Neural cell (in vitro differentiated cells): ENCODE results near the gene BTBD16. TPM values are rescaled to one million over a fixed set of nuclear protein-coding genes. Genes with fewer than 3 reads are reported as not detected.

Source experiments
- H2AFZ ChIP-seq: fragments of 200-600, 300-800 bp; sonication (generic), shearing (Covaris generic); 2 replicates; pipeline ENCODE4 v1.6.0; 2014; ENCODE audit warnings: low read depth, mild to moderate bottlenecking, antibody characterized with exemption, low read length, moderate library complexity
- H3F3A ChIP-seq: fragments of 200-600 bp; shearing (Covaris generic); 2 replicates; pipeline ENCODE4 v1.6.1; 2016; ENCODE audit warnings: mild to moderate bottlenecking, moderate library complexity, mixed read lengths, antibody characterized with exemption, low read length; ENCODE audit not compliant: insufficient read depth, poor library complexity, severe bottlenecking
- H3K27ac ChIP-seq: fragments of 200-600, 300-800 bp; sonication (generic), shearing (Covaris generic); 2 replicates; pipeline ENCODE4 v1.5.1; 2014; ENCODE audit warnings: mild to moderate bottlenecking, low read length, moderate library complexity
- H3K27me3 ChIP-seq: fragments of 300-800, 200-600 bp; sonication (generic), shearing (Covaris generic); 2 replicates; pipeline ENCODE4 v1.6.0; 2014; ENCODE audit warnings: mild to moderate bottlenecking, low read depth, low read length, moderate library complexity; ENCODE audit not compliant: insufficient read depth
- H3K36me3 ChIP-seq: fragments of 300-800, 200-600 bp; sonication (generic), shearing (Covaris generic); 2 replicates; pipeline ENCODE4 v1.5.1; 2014; ENCODE audit warnings: mild to moderate bottlenecking, antibody characterized with exemption, low read length, moderate library complexity; ENCODE audit not compliant: insufficient read depth
- H3K4me2 ChIP-seq: fragments of 300-800, 200-600 bp; sonication (generic), shearing (Covaris generic); 2 replicates; pipeline ENCODE4 v1.6.0; 2014; ENCODE audit warnings: mild to moderate bottlenecking, low read length
- H3K4me3 ChIP-seq: fragments of 300-800, 200-600 bp; sonication (generic), shearing (Covaris generic); 2 replicates; pipeline ENCODE4 v1.5.1; 2014; ENCODE audit warnings: mild to moderate bottlenecking, low read length, moderate library complexity
- H3K79me2 ChIP-seq: fragments of 200-600 bp; shearing (Covaris generic); replicated peaks from 2 replicates; pipeline ENCODE4 v1.6.0; 2014; ENCODE audit warnings: mild to moderate bottlenecking, low read length, moderate library complexity; ENCODE audit not compliant: insufficient read depth
- H3K9ac ChIP-seq: fragments of 300-800, 200-600 bp; sonication (generic), shearing (Covaris generic); 2 replicates; pipeline ENCODE4 v1.6.1; 2016; ENCODE audit warnings: mild to moderate bottlenecking, low read length, mixed read lengths
- H3K9me2 ChIP-seq: fragments of 200-600 bp; shearing (Covaris generic); 2 replicates; pipeline ENCODE4 v1.6.1; 2016; ENCODE audit warnings: mild to moderate bottlenecking, low read length, mixed read lengths; ENCODE audit not compliant: insufficient read depth
- H3K9me3 ChIP-seq: fragments of 200-600, 300-800 bp; sonication (generic), shearing (Covaris generic); 2 replicates; pipeline ENCODE4 v1.6.1; 2016; ENCODE audit warnings: mild to moderate bottlenecking, mixed run types, low read length, moderate library complexity, mixed read lengths
- H4K20me1 ChIP-seq: fragments of 200-600 bp; shearing (Covaris generic); 2 replicates; pipeline ENCODE4 v1.6.1; 2016; ENCODE audit warnings: mild to moderate bottlenecking, mixed run types; ENCODE audit not compliant: insufficient read depth
- CTCF ChIP-seq: fragments of 450-650 bp; IDR thresholded peaks from 2 replicates; pipeline ENCODE4 v1.5.1; 2014; ENCODE audit warnings: antibody characterized with exemption, mild to moderate bottlenecking, moderate library complexity; ENCODE audit not compliant: poor library complexity, severe bottlenecking
- EP300 ChIP-seq: fragments of 450-650 bp; conservative IDR thresholded peaks from 2 replicates; pipeline ENCODE4 v1.6.1; 2014; ENCODE audit warnings: antibody characterized with exemption, mild to moderate bottlenecking, moderate library complexity; ENCODE audit not compliant: poor library complexity, severe bottlenecking
- MXI1 ChIP-seq: fragments of 450-650 bp; conservative IDR thresholded peaks from 2 replicates; pipeline ENCODE4 v1.6.1; 2014; ENCODE audit warnings: antibody characterized with exemption, mild to moderate bottlenecking; ENCODE audit not compliant: poor library complexity, severe bottlenecking
- RAD21 ChIP-seq: fragments of 450-650 bp; conservative IDR thresholded peaks from 2 replicates; pipeline ENCODE4 v1.6.1; 2014; ENCODE audit warnings: antibody characterized with exemption, mild to moderate bottlenecking, moderate library complexity
- REST ChIP-seq: IDR thresholded peaks from 2 replicates; pipeline ENCODE4 v1.6.1; 2012; ENCODE audit warnings: borderline replicate concordance
- SMC3 ChIP-seq: fragments of 450-650 bp; conservative IDR thresholded peaks from 2 replicates; pipeline ENCODE4 v1.6.1; 2014; ENCODE audit warnings: antibody characterized with exemption, mild to moderate bottlenecking, moderate library complexity; ENCODE audit not compliant: poor library complexity
- polyA plus RNA-seq: library from polyadenylated mRNA; depleted of rRNA; stranded (reverse); fragments of >200 nt; gene quantifications from 2 replicates; pipeline ENCODE4 v1.2.3, GENCODE V29; 2014

The BTBD16 gene
- polyA plus RNA-seq, 1 donor from 2014 or later, result not detected

GRCh38 chr10:122277526-122278136, 6.5 kb downstream of the BTBD16 start:
- Histone ChIP-seq H3K9me2 (no peaks in the 10 kb centered on the region), H3K36me3 (no peaks in the 10 kb centered on the region), H3K4me2 (no peak overlapping the region), H3K9ac (no peak overlapping the region), H3K4me3 (no peak overlapping the region), H3K27ac (no peak overlapping the region), H3K9me3 (no peaks in the 10 kb centered on the region), H3K79me2 (no peaks in the 10 kb centered on the region), H3F3A (no peaks in the 10 kb centered on the region), H3K27me3 (no peaks in the 10 kb centered on the region), H2AFZ (no peak overlapping the region), H4K20me1 (no peaks in the 10 kb centered on the region)
- TF ChIP-seq SMC3 (no peak), REST (no peak), CTCF (no peak), RAD21 (no peak), EP300 (no peak)

- Histone ChIP-seq H4K20me1 (no peaks in the 10 kb centered on the region), H3K4me2 (no peak overlapping the region), H3K9me3 (no peaks in the 10 kb centered on the region), H3K79me2 (no peaks in the 10 kb centered on the region), H3K4me3 (no peak overlapping the region), H3K27ac (no peak overlapping the region), H3K36me3 (no peaks in the 10 kb centered on the region), H2AFZ (no peak overlapping the region), H3F3A (no peaks in the 10 kb centered on the region), H3K9ac (no peak overlapping the region), H3K27me3 (no peaks in the 10 kb centered on the region), H3K9me2 (no peaks in the 10 kb centered on the region)
- TF ChIP-seq RAD21, result no peak
- TF ChIP-seq CTCF, result peak; percentile 14
These were observed 8.6 kb downstream of the BTBD16 start for GRCh38 chr10:122279725-122280141.

GRCh38 chr10:122280156-122280555, 9.1 kb downstream of the BTBD16 start:
- Histone ChIP-seq H3K9ac (no peak overlapping the region), H3K9me2 (no peaks in the 10 kb centered on the region), H3K79me2 (no peaks in the 10 kb centered on the region), H3K36me3 (no peaks in the 10 kb centered on the region), H3F3A (no peaks in the 10 kb centered on the region), H4K20me1 (no peaks in the 10 kb centered on the region), H3K27ac (no peak overlapping the region), H3K4me2 (no peak overlapping the region), H3K4me3 (no peak overlapping the region), H2AFZ (no peak overlapping the region), H3K27me3 (no peaks in the 10 kb centered on the region), H3K9me3 (no peaks in the 10 kb centered on the region)
- TF ChIP-seq REST (no peak), EP300 (no peak), MXI1 (no peak), RAD21 (no peak), SMC3 (no peak), CTCF (no peak)
